CD14-positive monocyte (primary cell): ENCODE measurements around the gene SHISAL1. TPM values are rescaled to one million over a fixed set of nuclear protein-coding genes. Genes with fewer than 3 reads are reported as not detected.

Experiments used
- DNase-seq, 3 donors: peaks; one replicate each; pipeline ENCODE4 v3.0.0-alpha.2; 2011 to 2022
- H2AFZ ChIP-seq: 2 replicates; pipeline ENCODE4 v1.6.0; 2012; ENCODE audit warnings: mild to moderate bottlenecking, low read depth, low read length, inconsistent platforms; ENCODE audit not compliant: insufficient read depth, poor library complexity, severe bottlenecking
- H3K27ac ChIP-seq, 2 donors: 1 replicate in 1 of 2; 2 replicates in 1 of 2; pipeline ENCODE4 v1.5.1; 2012 to 2013; ENCODE audit warnings: low read length in 2 of 2, control low read depth in 1 of 2, inconsistent platforms in 1 of 2, low read depth in 1 of 2, mild to moderate bottlenecking in 1 of 2
- H3K27me3 ChIP-seq, 2 donors: one replicate each; pipeline versions ENCODE4 v1.6.0 to v1.6.1; 2011 to 2013; ENCODE audit warnings: low read length in 2 of 2; ENCODE audit not compliant: control insufficient read depth in 2 of 2, insufficient read depth in 2 of 2
- H3K36me3 ChIP-seq, 2 donors: replicated peaks in 1 of 2; 1 replicate in 1 of 2; 2 replicates in 1 of 2; pipeline versions ENCODE4 v1.5.1 to v1.6.1; 2012 to 2013; ENCODE audit warnings: low read length in 2 of 2, control low read depth in 1 of 2, inconsistent platforms in 1 of 2, mild to moderate bottlenecking in 1 of 2; ENCODE audit not compliant: insufficient read depth in 2 of 2, control insufficient read depth in 1 of 2
- H3K4me1 ChIP-seq, 2 donors: 1 replicate in 1 of 2; 2 replicates in 1 of 2; pipeline versions ENCODE4 v1.5.1 to v1.6.1; 2012 to 2013; ENCODE audit warnings: low read length in 2 of 2, control low read depth in 1 of 2, inconsistent platforms in 1 of 2, mild to moderate bottlenecking in 1 of 2, moderate library complexity in 1 of 2; ENCODE audit not compliant: insufficient read depth in 2 of 2, control insufficient read depth in 1 of 2
- H3K4me2 ChIP-seq: replicated peaks from 2 replicates; pipeline ENCODE3; 2012; ENCODE audit warnings: low read length, moderate library complexity, mild to moderate bottlenecking; ENCODE audit not compliant: poor library complexity, severe bottlenecking; ENCODE audit errors: extremely low read depth
- H3K4me3 ChIP-seq, 3 experiments: fragments of 200-600 bp in 1 of 3; sonication (generic) in 1 of 3; replicated peaks in 1 of 3; 1 replicate in 2 of 3; 2 replicates in 1 of 3; pipeline ENCODE4 v1.5.1; 2011 to 2013; ENCODE audit warnings: low read length in 3 of 3, mild to moderate bottlenecking in 3 of 3, control low read depth in 2 of 3, low read depth in 2 of 3, inconsistent platforms in 1 of 3, moderate library complexity in 1 of 3
- H3K79me2 ChIP-seq: 2 replicates; pipeline ENCODE4 v1.6.0; 2012; ENCODE audit warnings: mild to moderate bottlenecking, control low read depth, inconsistent platforms, low read length, moderate library complexity; ENCODE audit not compliant: insufficient read depth
- H3K9ac ChIP-seq: 2 replicates; pipeline ENCODE4 v1.6.0; 2017; ENCODE audit warnings: low read length, mild to moderate bottlenecking; ENCODE audit not compliant: insufficient read depth, poor library complexity, severe bottlenecking
- H3K9me3 ChIP-seq, 2 donors: replicated peaks in 1 of 2; 1 replicate in 1 of 2; 2 replicates in 1 of 2; pipeline versions ENCODE4 v1.5.1 to v1.6.1; 2012 to 2013; ENCODE audit warnings: low read length in 2 of 2, control low read depth in 1 of 2; ENCODE audit not compliant: control insufficient read depth in 1 of 2, insufficient read depth in 1 of 2
- H4K20me1 ChIP-seq: 2 replicates; pipeline ENCODE4 v1.6.0; 2012; ENCODE audit warnings: mild to moderate bottlenecking, low read length, control low read depth, moderate library complexity; ENCODE audit not compliant: insufficient read depth
- H3K27ac Mint-ChIP-seq, 7 donors: one replicate each; pipeline ENCODE4 v1.8.0; 2020; ENCODE audit warnings: mild to moderate bottlenecking in 7 of 7, mixed read lengths in 7 of 7, moderate library complexity in 6 of 7, inconsistent platforms in 2 of 7
- H3K27me3 Mint-ChIP-seq, 3 donors: one replicate each; pipeline ENCODE4 v1.8.0; 2021 to 2022; ENCODE audit warnings: low read depth in 3 of 3, mild to moderate bottlenecking in 3 of 3, mixed read lengths in 3 of 3, moderate library complexity in 3 of 3, inconsistent platforms in 1 of 3
- H3K36me3 Mint-ChIP-seq, 2 donors: one replicate each; pipeline ENCODE4 v1.8.0; 2020; ENCODE audit warnings: mixed read lengths in 2 of 2, inconsistent platforms in 1 of 2, mild to moderate bottlenecking in 1 of 2
- H3K4me1 Mint-ChIP-seq: one replicate; pipeline ENCODE4 v1.8.0; 2020; ENCODE audit warnings: mild to moderate bottlenecking, mixed read lengths
- H3K4me3 Mint-ChIP-seq, 2 donors: one replicate each; pipeline ENCODE4 v1.8.0; 2020; ENCODE audit warnings: mild to moderate bottlenecking in 2 of 2, mixed read lengths in 2 of 2, moderate library complexity in 1 of 2
- H3K9me3 Mint-ChIP-seq, 7 donors: one replicate each; pipeline ENCODE4 v1.8.0; 2020 to 2022; ENCODE audit warnings: mixed read lengths in 7 of 7, mild to moderate bottlenecking in 6 of 7, moderate library complexity in 6 of 7, inconsistent platforms in 2 of 7
- CTCF ChIP-seq: fragments of 200-600 bp; IDR thresholded peaks from one replicate; pipeline ENCODE4 v1.8.0; 2022; ENCODE audit warnings: antibody characterized with exemption, mild to moderate bottlenecking
- WGBS: methylation state at CpG from one replicate; pipeline ENCODE4 v1.1.5; 2013; ENCODE audit warnings: missing lambda C conversion rate; ENCODE audit not compliant: insufficient coverage; 5-methylcytosine and 5-hydroxymethylcytosine counted together
- intact Hi-C, 2 donors: fragments of 100-400 bp; cut with micrococcal nuclease; formaldehyde crosslinking; loops; one replicate each; pipeline versions ENCODE4 v1.15.0 to v1.15.1; 2023
- polyA plus RNA-seq, 3 donors: library from polyadenylated mRNA; depleted of rRNA in 1 of 3; unstranded in 2 of 3; stranded (reverse) in 1 of 3; fragments of 300-500 nt in 2 of 3; fragments of >200 nt in 1 of 3; fragmentation: Illumina TruSeq in 2 of 3; gene quantifications; 1 replicate in 2 of 3; 2 replicates in 1 of 3; pipeline ENCODE4 v1.2.3, GENCODE V29; 2012 to 2021

SHISAL1 gene
- polyA plus RNA-seq, 3 donors, result not detected

- Mint-ChIP-seq H3K27me3 (no peaks in the 10 kb centered on the region), H3K27ac (peak overlapping the region in 2 of 7 donors; percentile 16 to 68), H3K4me3 (no peak overlapping the region), H3K4me1 (peaks cover 24% of the 10 kb centered on the region), H3K9me3 (peaks cover 0 to 5% (median 0%) of the 10 kb centered on the region in 7 donors), H3K36me3 (peaks cover 54 to 57% of the 10 kb centered on the region in 2 donors)
- Histone ChIP-seq H3K9me3 (no peaks in the 10 kb centered on the region), H3K79me2 (no peaks in the 10 kb centered on the region), H3K27me3 (no peaks in the 10 kb centered on the region), H3K4me2 (no peak overlapping the region), H2AFZ (no peak overlapping the region), H3K36me3 (peaks cover 50 to 58% of the 10 kb centered on the region in 2 donors), H3K27ac (no peak overlapping the region), H4K20me1 (peaks cover 67% of the 10 kb centered on the region), H3K4me1 (peaks cover 0 to 4% of the 10 kb centered on the region in 2 donors), H3K4me3 (no peak overlapping the region), H3K9ac (no peak overlapping the region)
- no peak for TF ChIP-seq CTCF
- DNase-seq, result no peak
- intact Hi-C loops, result no loop called here
- 92% methylated on average over 15 of the region's 16 CpGs for WGBS
Observed at GRCh38 chr22:44205516-44206329, 107.0 kb downstream of the SHISAL1 start.

- Mint-ChIP-seq H3K27me3 (no peaks in the 10 kb centered on the region), H3K36me3 (peaks cover 59 to 62% of the 10 kb centered on the region in 2 donors), H3K9me3 (peaks cover 0 to 5% (median 0%) of the 10 kb centered on the region in 7 donors), H3K4me3 (no peak overlapping the region), H3K4me1 (peaks cover 23% of the 10 kb centered on the region), H3K27ac (peak overlapping the region in 3 of 7 donors; percentile 10 to 64 (median 58))
- Histone ChIP-seq H3K9ac (no peak overlapping the region), H3K79me2 (no peaks in the 10 kb centered on the region), H3K4me1 (peaks cover 0 to 4% of the 10 kb centered on the region in 2 donors), H3K36me3 (peaks cover 58 to 66% of the 10 kb centered on the region in 2 donors), H2AFZ (no peak overlapping the region), H3K27ac (no peak overlapping the region), H3K4me2 (no peak overlapping the region), H3K9me3 (no peaks in the 10 kb centered on the region), H3K4me3 (no peak overlapping the region), H4K20me1 (peaks cover 75% of the 10 kb centered on the region), H3K27me3 (no peaks in the 10 kb centered on the region)
- intact Hi-C loops, result no loop called here
- no peak for TF ChIP-seq CTCF
- DNase-seq, result no peak
- 88% methylated on average over 12 of the region's 16 CpGs for WGBS
Observed at GRCh38 chr22:44204739-44205515, 107.8 kb downstream of the SHISAL1 start.
